ELF-1 (cell line): Measurements from ENCODE around the gene ATXN1.
"Not testable (repeated sequence)": the region's sequence is repeated elsewhere in the genome, so short reads cannot be mapped to it uniquely, and the experiment has no call there.

Experiments
- DNase-seq: peaks from one replicate; pipeline ENCODE4 v3.0.0-alpha.2; 2016; ENCODE audit warnings: low read depth, low spot score

Gene ATXN1

GRCh38 chr6:16391451-16391912 lies 369.8 kb downstream of the ATXN1 start:
- DNase-seq = no peak

GRCh38 chr6:16390909-16391450 lies 370.3 kb downstream of the ATXN1 start:
- DNase-seq = not testable (repeated sequence)

GRCh38 chr6:16389642-16390041 lies 371.6 kb downstream of the ATXN1 start:
- no peak for DNase-seq

- DNase-seq = no peak
These were observed 372.8 kb downstream of the ATXN1 start for GRCh38 chr6:16388488-16388887.

- DNase-seq = no peak
These were observed 375.2 kb downstream of the ATXN1 start for GRCh38 chr6:16386057-16386456.

GRCh38 chr6:16383607-16384206 lies 377.6 kb downstream of the ATXN1 start:
- DNase-seq = no peak

- DNase-seq = not testable (repeated sequence)
These were observed 379.3 kb downstream of the ATXN1 start for GRCh38 chr6:16381968-16382367.

GRCh38 chr6:16380220-16380809 lies 380.9 kb downstream of the ATXN1 start:
- no peak for DNase-seq

- not testable (repeated sequence) for DNase-seq
These were observed 382.9 kb downstream of the ATXN1 start for GRCh38 chr6:16378360-16378759.

- no peak for DNase-seq
These were observed 383.8 kb downstream of the ATXN1 start for GRCh38 chr6:16377470-16377869.

- DNase-seq = no peak
These were observed 385.4 kb downstream of the ATXN1 start for GRCh38 chr6:16375843-16376242.

GRCh38 chr6:16375206-16375605 lies 386.1 kb downstream of the ATXN1 start:
- DNase-seq = no peak

GRCh38 chr6:16374461-16375200 lies 386.6 kb downstream of the ATXN1 start:
- peak; percentile 33 for DNase-seq

GRCh38 chr6:16374016-16374415 lies 387.2 kb downstream of the ATXN1 start:
- no peak for DNase-seq

- DNase-seq = no peak
These were observed 389.1 kb downstream of the ATXN1 start for GRCh38 chr6:16372029-16372776.

GRCh38 chr6:16371401-16371800 lies 389.9 kb downstream of the ATXN1 start:
- DNase-seq = no peak

- no peak for DNase-seq
These were observed 390.3 kb downstream of the ATXN1 start for GRCh38 chr6:16370943-16371342.

GRCh38 chr6:16369989-16370388 lies 391.3 kb downstream of the ATXN1 start:
- no peak for DNase-seq

- DNase-seq = no peak
These were observed 392.0 kb downstream of the ATXN1 start for GRCh38 chr6:16369140-16369745.

GRCh38 chr6:16367571-16367970 lies 393.7 kb downstream of the ATXN1 start:
- DNase-seq = no peak

- no peak for DNase-seq
These were observed 397.5 kb downstream of the ATXN1 start for GRCh38 chr6:16363749-16364148.
